NCI-H2171 treated with DMSO at 0.1 percent for 48 hours (cell line): ENCODE results near the gene NRXN3.
A peak's percentile ranks its signal among the peaks of the same experiment; 100 is the strongest.

Experiments used
- DNase-seq: peaks from one replicate; lab custom pipeline; 2025; lab: John Stamatoyannopoulos, UW

The NRXN3 gene

GRCh38 chr14:78710963-78711362, 540.8 kb downstream of the NRXN3 start:
- peak; percentile 36 for DNase-seq

- DNase-seq: no peak
These were observed 543.5 kb downstream of the NRXN3 start for GRCh38 chr14:78713716-78714115.

GRCh38 chr14:78714711-78715110, 544.5 kb downstream of the NRXN3 start:
- DNase-seq: no peak

- no peak for DNase-seq
These were observed 551.7 kb downstream of the NRXN3 start for GRCh38 chr14:78721756-78722480.

GRCh38 chr14:78725086-78725485, 554.9 kb downstream of the NRXN3 start:
- DNase-seq: no peak

GRCh38 chr14:78737116-78737515, 566.9 kb downstream of the NRXN3 start:
- DNase-seq: no peak

- no peak for DNase-seq
These were observed 567.4 kb downstream of the NRXN3 start for GRCh38 chr14:78737601-78738000.

GRCh38 chr14:78746086-78746595, 576.0 kb downstream of the NRXN3 start:
- no peak for DNase-seq

GRCh38 chr14:78747813-78748212, 577.6 kb downstream of the NRXN3 start:
- DNase-seq: no peak

GRCh38 chr14:78752518-78753188, 582.5 kb downstream of the NRXN3 start:
- DNase-seq: no peak

- no peak for DNase-seq
These were observed 583.9 kb downstream of the NRXN3 start for GRCh38 chr14:78754059-78754458.

- DNase-seq: peak; percentile 71
These were observed 588.2 kb downstream of the NRXN3 start for GRCh38 chr14:78758333-78758732.

GRCh38 chr14:78762331-78762730, 592.2 kb downstream of the NRXN3 start:
- DNase-seq: no peak

- DNase-seq: no peak
These were observed 593.6 kb downstream of the NRXN3 start for GRCh38 chr14:78763746-78764145.

GRCh38 chr14:78764240-78764639, 594.1 kb downstream of the NRXN3 start:
- DNase-seq: no peak

- no peak for DNase-seq
These were observed 594.5 kb downstream of the NRXN3 start for GRCh38 chr14:78764645-78765044.

- DNase-seq: no peak
These were observed 597.3 kb downstream of the NRXN3 start for GRCh38 chr14:78767436-78767835.

- DNase-seq: no peak
These were observed 612.4 kb downstream of the NRXN3 start for GRCh38 chr14:78782551-78782950.

- no peak for DNase-seq
These were observed 615.1 kb downstream of the NRXN3 start for GRCh38 chr14:78785265-78785664.

GRCh38 chr14:78788467-78789360, 618.5 kb downstream of the NRXN3 start:
- no peak for DNase-seq

GRCh38 chr14:78790271-78790670, 620.1 kb downstream of the NRXN3 start:
- DNase-seq: no peak

- no peak for DNase-seq
These were observed 628.6 kb downstream of the NRXN3 start for GRCh38 chr14:78798757-78799156.
